Activated naive CD4-positive, alpha-beta T cell treated with anti-CD3 and anti-CD28 coated beads, Interleukin-2, amount 50 U/mL, for 16 hours (primary cell): ENCODE data around the gene CPSF3.
"Not testable (repeated sequence)": the region's sequence is repeated elsewhere in the genome, so short reads cannot be mapped to it uniquely, and the experiment has no call there.

Experiments used
- DNase-seq: peaks from one replicate; pipeline ENCODE4 v3.0.0-alpha.2; 2020

The CPSF3 gene

DNA sequence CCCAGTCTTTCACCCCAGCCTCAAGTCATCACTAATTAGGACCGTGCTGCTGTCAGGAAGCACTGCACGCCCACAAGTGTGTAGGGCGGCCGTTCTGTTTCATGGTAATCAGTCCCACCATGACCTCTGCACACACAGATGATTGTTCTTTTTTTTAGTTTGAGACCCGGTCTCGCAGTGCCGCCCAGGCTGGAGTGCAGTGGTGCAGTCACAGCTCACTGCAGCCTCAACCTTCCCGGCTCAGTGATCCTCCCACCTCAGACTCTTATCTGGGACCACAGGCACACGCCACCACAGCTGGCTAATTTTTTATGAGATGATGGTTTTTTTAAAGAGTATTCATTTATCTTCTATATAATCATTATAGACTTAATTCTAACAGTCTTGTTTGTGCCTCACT lies 49.1 kb downstream of the CPSF3 start:
- DNase-seq: no peak

DNA sequence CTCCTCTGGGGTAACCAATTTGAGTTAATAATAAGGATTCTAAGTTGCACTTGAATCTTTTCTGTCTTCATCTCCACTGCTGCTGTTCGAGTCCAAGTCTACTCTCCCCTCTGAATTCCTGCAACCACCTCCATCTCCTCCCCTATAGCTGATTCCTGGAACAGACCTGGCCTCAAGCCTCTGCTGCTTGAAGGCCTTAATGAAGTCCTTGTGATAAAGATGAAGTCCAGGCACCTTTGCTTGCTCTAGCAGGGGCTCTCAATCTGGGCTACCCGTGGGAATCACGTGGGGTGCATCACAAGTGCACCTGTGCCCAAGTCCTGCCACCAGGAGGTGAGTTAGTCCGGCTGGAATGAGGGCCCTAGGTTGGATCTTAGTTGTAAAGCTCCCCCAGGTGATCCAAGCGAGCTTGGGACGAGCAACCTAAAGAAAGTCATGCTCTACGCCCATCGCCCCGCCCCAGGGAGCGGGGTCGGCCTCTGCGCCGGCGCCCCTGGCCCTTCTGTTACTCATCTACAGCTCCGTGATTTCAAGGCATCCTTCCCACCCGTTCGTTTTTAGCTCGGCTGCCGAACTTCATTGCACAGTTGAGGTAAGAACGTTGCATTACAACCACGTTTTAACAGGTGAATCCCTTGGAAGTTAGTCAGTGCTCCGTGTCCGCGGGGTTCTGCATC lies 50.0 kb downstream of the CPSF3 start:
- DNase-seq: no peak

DNA sequence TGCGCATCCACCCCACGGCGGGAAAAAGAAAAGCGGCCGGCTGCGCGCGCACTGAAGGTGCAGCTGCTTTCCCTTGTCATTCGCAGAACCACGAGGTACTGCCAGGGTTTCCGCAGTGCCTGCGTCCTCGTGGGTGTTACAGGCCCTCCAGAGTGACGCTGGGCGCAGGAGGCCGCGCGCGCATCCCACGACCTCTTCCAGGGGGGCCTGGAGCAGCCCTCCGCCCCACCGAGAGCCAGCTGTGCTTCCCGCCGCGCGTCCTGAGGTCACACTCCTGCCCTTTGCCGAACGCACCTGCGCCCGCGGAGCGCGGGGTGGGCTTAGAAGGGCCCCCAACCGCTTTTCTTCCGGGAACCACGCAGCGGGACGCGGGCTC lies 50.5 kb downstream of the CPSF3 start:
- DNase-seq: peak; percentile 75

DNA sequence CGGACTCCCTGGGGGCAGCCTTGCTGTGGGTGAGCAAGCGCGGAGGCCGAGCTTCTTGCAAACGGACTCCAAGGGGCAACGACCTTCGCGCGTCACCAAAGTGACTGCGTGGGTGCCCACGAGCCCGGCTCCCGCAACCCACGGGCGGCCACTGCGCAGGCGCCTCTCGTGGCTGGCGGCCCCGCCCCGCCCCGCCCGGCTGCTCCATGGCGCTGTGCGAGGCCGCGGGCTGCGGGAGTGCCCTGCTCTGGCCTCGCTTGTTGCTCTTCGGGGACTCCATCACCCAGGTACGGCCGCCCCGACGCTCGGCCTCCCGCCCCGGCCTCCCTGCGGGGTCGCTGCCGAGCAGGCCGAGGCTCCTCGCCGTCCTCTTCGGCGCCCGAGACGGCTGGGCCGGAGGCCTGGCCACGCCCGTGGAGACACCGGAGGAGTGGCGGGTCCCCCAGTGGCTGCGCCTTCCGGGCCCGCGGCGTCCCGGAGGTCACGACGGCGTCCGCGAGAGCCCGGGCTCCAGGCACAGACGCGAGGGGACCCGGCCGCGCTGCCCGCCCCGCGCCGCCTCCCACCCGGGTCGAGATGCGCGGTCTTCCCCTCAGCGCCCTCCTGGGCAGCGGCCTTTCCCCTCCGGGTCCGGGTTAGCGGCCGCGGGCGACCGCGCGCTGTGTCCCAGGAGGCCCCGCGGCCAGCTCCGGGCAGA lies 51.1 kb downstream of the CPSF3 start, which contains the start of gene IAH1:
Gene IAH1, plus strand, starts transcription at position 191 of the 697 bp plus-strand sequence. Its CDS starts 16 bp downstream, at position 207.
- DNase-seq: peak; percentile 81

DNA sequence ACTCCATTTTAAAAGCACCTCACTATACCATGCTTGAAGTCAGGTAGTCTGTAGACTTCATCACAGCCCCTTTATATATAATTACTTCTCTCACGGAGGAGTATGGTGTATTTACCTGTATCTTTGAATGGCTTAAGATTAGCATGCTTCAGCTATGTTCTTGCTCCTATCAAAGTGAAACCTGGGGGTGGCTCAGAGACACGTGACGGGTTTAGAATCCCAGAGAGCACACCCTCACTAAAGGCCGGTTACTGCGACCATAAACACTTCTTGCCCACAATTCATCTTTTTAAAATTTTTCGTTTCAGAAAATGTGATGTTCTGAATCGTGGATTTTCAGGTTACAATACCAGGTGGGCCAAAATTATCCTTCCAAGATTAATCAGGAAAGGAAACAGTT lies 54.5 kb downstream of the CPSF3 start:
- DNase-seq: no peak

DNA sequence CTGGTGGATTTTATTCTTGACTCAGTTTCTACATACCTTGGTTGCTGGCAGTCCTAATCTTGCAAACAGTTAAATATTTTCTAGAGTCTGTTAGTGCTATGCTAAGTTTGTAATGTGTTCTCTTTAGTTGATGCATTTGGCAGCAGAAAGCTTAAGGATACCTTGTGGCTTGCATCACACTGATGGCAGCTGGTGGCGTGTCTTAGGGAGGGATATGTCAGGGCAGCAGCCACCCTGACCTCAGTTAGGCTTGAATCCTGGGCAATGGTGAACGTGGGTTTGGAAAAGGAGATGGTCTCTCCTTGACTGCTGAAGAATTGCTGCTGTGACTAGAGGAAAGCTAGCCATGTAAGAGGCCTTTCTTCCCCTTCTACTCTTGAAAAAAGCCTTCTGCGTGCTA lies 55.1 kb downstream of the CPSF3 start:
- DNase-seq: no peak

DNA sequence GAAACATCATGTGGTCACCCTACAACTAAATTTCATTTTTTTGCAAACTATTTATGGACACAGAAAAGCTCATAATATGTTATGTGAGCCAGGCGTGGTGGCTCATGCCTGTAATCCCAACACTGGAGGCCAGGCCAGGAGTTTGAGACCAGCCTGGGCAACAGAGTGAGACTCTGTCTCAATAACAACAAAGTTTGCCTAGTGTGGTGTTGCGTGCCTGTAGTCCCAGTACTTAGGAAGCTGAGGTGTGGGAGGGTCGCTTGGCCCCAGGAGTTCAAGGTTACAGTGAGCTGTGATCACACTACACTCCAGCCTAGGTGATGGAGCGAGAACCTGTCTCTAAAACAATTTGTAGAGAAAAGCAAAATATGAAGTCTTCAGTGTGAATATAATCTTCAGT lies 56.7 kb downstream of the CPSF3 start:
- DNase-seq: no peak

DNA sequence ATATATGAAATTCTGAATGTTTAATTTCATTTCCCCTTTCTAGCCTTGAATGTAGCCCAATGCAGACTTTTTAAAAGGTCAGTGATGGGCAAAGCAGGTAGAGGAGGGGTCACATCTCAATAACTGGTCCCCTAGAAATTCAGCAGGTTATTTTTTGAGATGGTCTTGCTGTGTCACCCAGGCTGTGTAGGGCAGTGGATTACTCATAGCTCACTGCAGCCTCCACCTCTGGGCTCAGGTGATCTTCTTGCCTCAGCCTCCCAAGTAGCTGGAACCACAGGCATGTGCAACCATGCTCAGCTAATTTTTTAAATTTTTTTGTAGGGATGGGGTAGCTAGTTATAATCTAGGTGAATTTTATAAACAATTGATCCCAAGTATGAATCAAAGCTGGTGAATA lies 59.7 kb downstream of the CPSF3 start:
- no peak for DNase-seq

DNA sequence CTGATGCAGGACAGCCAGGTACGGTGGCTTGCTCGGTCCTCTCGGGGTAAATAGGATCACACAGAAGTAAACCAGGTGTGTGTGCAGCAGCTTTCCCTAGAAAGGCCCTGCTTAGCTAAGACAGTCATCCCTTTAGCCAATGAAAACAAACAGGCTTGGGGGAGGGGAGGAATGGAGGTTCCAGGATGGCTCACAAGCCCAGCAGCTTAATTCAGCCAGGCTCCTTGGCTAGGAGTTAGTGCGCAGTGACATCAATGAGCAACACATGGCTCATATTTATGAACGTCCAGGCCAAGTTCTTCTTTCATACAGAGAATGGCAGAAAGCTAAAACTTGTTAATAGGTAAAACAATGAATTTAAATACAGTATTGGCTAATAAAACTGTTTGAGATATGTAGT lies 61.1 kb downstream of the CPSF3 start:
- no peak for DNase-seq

DNA sequence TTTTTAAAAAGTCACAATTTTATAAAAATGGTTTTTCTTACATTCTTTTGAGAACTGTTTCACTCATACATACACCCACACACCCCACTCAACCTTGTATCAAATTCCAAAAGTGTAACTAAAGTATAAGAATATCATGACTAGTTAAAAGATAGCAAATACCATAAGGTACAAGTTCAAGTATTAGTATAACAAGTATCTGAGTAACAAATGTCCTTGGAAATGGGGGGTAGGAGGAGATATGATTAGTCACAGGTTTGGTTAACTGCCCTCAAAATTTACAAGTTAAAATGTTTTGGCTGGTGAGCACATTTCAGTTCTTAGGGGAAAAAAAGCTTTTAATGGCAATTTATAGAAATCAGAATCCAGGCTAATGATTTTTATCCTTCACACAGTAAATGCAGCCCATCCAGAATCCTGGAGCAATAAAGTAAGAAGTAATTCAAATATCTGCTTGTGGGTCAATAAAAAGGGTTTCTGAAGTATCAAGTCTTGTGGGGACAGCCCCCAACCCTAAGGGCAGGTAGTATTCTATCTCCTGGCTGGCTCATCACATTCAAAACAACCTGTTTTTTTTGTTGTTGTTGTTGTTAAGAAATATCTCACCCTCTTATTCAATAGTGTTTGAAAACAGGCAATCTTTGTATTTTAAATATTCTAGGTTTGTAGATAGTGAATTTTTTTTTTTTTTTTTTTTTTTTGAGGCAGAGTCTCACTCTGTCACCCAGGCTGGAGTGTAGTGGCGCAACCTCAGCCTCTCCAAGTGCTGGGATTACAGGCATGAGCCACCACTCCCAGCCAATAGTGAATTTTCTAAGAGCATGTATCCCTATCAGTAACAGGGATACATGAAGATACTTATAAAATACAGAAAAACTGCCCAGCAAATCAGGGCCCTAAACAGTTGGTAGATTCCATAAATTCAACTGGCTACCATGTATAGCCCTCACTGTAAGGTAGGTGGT lies 65.4 kb downstream of the CPSF3 start:
- DNase-seq: no peak

DNA sequence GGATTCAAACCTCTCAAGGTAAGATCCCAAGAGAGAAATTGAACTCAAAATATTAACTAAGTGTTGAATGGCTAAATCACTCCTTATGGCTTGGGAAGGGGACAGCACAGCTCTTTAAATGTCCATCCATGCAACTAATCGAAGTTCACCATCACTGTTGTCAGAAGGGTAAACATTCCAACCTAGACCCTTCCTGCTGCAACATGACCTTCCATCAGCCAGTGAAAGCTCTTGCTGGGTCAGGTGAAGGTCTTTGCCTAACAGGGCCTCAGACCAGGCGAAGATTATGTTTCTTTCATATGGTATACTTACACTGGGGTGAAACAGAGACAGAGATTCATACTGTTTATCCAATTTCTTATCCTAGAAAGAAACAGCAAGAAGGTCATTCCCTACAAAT lies 67.3 kb downstream of the CPSF3 start:
- DNase-seq: no peak

DNA sequence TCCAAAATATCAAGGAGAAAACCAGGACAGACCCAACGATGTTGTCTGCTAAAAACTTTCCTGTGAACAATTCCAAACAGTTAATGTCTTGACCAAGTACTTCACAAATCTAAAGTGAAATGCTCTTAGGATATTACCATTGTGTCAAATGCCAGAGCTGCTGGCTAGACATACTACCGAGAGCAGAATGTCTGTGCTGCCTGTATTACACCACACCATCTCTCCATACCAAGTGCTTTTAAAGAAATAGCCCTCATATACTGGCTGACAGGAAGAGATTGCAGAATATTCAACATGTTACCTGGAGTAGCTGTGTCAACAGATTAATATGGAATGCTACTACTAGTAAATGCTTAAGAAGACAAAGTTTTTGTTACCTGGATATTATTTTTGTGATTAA lies 69.5 kb downstream of the CPSF3 start:
- DNase-seq: no peak

DNA sequence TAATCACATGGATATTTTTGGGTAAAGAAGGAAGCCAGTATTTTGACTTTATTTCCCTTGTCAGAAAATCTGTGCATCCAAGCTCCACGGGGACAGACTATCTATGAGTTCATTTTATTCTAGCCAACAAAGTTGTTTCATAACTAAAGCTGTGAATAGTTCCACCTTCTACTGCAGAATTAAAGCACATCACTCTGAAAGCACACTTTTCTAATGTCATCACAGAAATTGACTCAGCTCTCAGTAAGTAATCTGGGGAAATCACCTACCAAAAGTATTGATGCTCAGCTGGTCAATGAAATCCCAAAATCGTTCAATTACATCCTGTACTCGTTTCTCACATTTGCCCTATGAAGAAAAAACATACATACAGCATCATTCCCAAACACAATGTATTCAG lies 70.0 kb downstream of the CPSF3 start:
- DNase-seq: no peak

DNA sequence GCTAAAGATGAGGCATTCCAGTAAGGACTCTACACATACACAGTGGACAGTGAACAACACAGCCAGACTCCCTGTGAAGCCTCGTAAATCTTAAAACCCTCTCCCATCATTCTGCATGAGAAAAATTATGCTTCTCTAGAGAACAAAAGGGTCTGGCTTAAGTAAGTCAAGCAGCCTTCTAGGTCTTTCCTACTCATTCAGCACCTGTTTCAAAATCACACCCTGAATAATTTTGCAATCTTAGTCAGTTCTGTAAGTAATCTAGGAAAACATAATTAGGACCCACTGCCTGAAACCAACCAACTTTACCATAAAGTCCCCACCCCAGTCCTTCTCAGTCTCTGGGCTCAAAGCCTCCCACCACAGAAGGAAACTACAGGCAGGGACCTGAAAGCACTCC lies 70.6 kb downstream of the CPSF3 start:
- DNase-seq: no peak

DNA sequence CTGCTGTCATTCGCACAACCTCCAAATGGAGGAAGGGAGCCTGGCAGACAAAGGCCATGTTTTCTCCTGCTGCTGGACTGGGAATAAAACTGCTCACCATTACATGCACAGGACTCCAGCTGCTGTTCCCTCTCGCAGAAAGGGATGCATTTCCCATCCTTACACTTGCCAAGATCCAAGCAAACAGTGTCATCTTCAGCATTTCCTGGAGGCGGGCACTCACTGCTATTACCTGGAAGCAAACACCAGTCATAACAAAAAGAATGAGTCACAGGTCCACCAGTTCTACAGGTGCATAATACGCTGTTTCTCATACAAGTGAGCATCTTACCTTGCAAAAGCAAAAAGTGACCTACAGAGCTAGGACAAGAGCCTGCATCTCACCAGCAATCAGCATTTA lies 73.6 kb downstream of the CPSF3 start:
- no peak for DNase-seq

DNA sequence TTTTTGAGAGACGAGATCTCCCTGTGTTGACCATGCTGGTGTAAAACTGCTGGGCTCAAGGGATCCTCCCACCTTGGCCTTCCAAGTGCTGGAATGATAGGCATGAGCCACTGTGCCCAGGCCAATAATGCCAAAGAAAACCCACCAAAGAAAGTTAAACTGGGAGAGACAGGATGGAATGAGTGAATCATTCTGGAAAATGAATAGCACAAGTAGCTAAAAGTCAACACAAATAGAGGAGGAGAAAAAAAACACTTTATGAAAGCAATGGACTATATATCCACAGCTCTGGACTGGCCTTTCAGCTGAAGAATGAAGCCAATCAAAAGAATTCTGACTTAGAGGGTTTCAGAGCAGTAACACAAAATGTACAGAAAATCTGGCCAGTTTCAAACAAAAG lies 74.8 kb downstream of the CPSF3 start:
- DNase-seq: no peak

DNA sequence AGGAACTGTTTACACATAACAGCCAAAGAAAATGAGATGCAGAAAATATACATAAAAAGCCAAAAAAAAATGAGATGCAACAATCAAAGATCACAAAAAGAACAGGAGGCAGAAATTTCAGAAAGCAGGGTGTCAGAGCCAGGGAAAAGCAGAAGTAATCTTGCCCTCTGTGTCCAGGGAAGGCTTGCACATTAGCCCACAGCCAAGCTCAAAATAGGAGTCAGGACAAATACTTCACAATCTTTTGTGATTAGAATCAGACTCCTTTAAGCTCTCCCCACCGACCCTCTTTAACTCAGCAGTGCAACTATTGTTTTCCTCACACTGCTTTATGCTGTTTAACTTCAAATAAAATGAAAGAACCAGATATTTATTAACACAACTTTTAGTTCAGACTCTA lies 85.5 kb downstream of the CPSF3 start:
- no peak for DNase-seq

DNA sequence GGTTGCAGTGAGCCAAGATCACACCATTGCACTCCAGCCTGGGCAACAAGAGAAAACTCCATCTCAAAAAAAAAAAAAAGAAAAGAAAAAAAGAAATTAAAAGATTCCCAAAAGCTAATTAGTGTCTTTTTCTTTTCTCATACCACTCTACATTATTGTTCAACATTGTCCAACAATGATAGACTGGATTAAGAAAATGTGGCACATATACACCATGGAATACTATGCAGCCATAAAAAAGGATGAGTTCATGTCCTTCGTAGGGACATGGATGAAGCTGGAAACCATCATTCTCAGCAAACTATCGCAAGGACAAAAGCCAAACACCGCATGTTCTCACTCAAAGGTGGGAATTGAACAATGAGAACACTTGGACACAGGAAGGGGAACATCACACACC lies 90.5 kb downstream of the CPSF3 start:
- DNase-seq: not testable (repeated sequence)

DNA sequence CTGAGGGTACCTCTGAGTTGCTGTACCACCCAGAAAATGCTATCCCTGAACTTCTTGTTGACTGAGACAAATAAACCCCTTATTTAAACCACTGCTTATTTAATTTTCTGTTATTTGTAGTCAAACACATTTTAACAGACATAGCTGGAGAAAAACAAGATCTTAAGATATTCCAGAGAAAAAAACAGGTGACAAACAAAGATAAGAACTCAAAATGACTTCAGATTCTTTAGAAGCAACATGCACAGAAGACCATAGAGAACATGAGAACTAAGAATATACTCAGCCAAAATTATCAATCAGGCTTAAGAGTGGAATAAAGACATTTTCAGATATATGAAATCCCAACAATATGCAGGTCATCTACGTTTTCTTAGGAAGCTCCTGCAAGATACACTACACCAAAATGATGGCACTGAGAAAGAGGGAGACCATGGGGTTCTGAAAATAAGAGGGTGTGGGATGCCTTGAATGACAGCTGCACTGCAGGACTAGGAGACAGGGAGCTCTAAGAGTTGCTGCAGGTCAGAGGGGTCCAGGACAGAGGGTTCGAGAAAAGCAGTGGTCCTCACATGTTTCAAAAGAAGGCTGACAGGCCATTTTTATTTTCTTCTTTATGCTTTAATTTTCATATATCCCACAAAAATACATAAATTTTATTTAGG lies 93.8 kb downstream of the CPSF3 start:
- DNase-seq: no peak

DNA sequence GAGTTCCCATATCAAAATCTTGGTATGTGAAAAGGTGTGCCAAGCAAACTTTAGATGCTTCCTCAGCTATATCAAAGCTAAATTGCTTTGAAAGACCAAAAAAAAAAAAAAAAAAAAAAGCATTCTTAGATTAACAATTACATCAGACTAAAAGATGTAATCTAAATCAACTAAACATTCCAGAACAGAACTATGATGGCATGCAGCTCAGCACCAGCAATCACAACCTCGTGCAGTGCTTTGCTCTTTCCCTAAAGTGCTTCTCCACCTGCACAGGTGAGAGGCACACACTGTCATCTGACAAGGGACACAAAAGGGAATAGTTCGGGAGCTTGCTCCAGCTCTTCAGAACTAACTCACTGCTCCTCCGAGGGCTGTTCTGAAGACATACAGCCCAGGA lies 94.7 kb downstream of the CPSF3 start:
- DNase-seq: no peak

DNA sequence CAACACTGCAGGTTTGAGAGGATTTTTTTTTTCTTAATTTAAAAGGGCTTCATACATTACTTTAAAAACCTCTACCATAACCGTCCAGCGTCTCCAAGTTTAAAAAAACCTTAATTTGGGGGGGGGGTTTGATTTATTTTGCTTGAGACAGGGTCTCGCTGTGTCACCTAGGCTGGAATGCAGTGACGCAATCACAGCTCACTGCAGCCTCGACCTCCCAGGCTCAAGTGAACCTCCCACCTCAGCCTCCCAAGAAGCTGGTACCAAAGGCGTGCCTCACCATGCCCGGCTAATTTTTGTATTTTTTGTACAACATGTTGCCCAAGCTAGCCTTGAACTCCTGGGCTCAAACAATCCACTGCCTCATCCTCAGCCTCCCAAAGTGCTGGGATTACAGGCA lies 95.3 kb downstream of the CPSF3 start:
- no peak for DNase-seq

DNA sequence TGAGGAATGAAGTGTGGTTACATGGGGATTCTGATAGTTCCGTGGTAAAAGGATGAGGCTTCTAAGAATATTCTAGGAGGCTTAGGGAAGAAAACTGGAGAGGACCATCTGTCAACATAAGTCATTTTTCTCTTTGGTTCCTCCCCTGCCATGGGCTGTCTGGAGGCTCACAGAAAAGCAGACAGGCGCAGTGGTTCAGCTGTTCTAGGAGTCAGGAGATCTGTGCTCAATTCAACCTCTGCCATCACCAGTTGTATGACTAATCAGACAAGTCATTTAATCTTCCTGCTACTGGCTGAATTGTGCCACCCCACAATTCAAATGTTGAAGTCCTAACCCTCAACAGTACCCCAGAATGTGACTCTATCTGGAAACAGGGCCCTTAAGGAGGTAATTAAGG lies 95.8 kb downstream of the CPSF3 start:
- DNase-seq: no peak
